Omental fat pad (tissue), 4 donors: Measurements from ENCODE around the gene TPCN2. TPM values are rescaled to one million over a fixed set of nuclear protein-coding genes. Genes with fewer than 3 reads are reported as not detected.

ENCODE experiments used
- ATAC-seq: fragments of 150-250 bp; one replicate; pipeline ENCODE4 v1.9.1; 2016; ENCODE audit warnings: mild to moderate bottlenecking, moderate library complexity; ENCODE audit not compliant: low FRiP score
- DNase-seq: peaks from one replicate; pipeline ENCODE4 v3.0.0-alpha.2; 2019; ENCODE audit warnings: low spot score
- total RNA-seq, 4 donors: library from RNA; depleted of rRNA; stranded (reverse); fragments of >200 nt; gene quantifications; one replicate each; pipeline ENCODE4 v1.1.0, GENCODE V29; 2016
- TF ChIP-seq, protein P1 (sequence below), 3 donors: fragments of 450-650 bp; IDR thresholded peaks; one replicate each; pipeline ENCODE4 v1.5.1; 2016 to 2017; ENCODE audit warnings: antibody characterized with exemption in 3 of 3, mild to moderate bottlenecking in 3 of 3, moderate library complexity in 2 of 3

TPCN2 gene
- total RNA-seq, 4 donors from 2014 or later = 11.8 to 23.3 (median 15.4) TPM

DNA sequence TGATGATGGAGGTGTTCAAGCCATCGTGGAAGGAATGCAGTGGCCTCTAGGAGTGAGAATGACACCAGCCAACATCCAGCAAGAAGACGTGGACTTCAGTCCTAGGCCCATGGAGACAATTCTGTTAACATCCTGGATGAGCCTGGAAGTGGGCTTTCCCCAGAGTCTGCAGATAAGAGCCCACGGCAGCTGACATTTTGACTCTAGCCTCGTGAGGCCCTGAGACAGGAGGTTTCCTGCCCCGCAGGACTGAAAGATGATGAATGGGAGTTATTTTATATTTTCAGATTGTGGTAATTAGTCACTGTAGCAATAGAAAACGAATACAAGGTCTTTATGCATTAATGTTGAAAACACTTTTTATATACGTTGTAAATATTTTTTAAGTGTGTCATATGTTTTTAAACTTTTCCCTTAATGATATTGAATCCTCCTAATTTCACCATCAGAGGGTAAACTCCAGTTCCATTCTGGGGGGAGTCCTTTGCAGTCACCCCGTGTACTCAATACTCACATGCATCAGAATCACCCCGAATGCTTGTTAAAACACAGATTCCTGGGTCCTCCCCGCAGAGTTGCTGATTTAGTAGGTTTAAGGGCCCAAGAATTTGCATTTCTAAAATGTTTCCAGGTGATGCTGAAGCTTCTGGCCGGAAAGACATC lies 570 bp upstream of the TPCN2 start:
- ATAC-seq = no peak
- TF ChIP-seq, protein P1, sequence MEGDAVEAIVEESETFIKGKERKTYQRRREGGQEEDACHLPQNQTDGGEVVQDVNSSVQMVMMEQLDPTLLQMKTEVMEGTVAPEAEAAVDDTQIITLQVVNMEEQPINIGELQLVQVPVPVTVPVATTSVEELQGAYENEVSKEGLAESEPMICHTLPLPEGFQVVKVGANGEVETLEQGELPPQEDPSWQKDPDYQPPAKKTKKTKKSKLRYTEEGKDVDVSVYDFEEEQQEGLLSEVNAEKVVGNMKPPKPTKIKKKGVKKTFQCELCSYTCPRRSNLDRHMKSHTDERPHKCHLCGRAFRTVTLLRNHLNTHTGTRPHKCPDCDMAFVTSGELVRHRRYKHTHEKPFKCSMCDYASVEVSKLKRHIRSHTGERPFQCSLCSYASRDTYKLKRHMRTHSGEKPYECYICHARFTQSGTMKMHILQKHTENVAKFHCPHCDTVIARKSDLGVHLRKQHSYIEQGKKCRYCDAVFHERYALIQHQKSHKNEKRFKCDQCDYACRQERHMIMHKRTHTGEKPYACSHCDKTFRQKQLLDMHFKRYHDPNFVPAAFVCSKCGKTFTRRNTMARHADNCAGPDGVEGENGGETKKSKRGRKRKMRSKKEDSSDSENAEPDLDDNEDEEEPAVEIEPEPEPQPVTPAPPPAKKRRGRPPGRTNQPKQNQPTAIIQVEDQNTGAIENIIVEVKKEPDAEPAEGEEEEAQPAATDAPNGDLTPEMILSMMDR (IDR thresholded peaks at IDR 0.05) = no peak

DNA sequence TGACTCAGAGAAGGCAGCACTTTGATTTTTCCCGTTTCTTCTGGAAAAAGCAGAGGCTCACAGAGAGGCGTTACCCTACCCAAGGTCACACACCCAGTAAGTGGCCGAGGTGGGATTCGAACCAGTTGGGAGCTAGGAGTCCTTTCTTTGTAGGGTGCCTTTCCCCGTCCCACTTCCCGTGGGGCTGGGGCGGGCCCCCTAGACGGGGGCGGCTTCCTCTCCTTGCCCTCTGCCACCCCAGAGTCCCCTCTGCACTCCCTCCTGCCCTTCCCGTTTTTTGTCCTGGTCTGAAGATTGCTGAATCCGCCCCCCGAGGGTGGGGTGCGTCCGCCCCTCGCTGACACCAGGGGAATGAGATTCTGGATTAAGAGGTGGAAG lies 747 bp downstream of the TPCN2 start:
- DNase-seq = no peak
- TF ChIP-seq, protein P1 (IDR thresholded peaks at IDR 0.05) = no peak
- ATAC-seq = no peak

More for the DNA sequence above, 570 bp upstream of the TPCN2 start:
- DNase-seq = no peak

DNA sequence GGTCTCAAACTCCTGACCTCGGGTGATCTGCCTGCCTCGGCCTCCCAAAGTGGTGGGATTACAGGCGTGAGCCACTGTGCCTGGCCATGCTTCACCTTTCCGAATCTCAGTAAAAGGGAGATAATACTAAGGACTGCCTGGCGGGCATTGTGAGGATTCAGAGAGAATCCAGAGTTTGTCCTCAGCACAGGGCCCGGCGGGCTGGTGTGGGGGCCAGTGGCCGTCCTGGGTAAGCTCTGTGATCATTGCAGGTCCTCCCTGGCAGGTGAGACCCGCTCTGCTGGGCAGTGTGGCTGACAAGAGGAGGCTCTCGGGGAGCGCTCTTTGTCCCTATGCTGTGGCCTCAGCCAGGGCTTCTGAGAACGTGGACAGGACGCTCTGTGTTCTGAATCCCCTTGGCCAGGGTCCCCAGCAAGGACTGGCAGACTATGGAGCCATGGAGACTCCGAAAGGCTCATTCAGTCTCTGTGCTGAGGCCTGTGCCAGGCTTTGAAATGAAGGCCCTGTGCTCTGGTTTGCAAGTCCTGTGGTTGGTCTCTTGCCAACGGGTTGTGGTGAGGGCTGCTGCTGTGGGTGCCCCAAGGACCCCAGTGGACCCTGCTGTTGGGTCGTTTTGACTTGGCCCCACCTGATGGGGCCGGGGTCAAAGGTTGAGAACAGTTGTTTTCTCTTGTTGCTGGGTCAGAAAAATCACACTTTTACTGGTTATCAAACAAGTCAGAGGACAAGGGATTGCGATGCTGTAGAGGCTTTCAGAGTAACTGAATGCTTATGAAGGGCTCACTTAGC lies 2.1 kb downstream of the TPCN2 start:
- ATAC-seq (no peak), DNase-seq (no peak)
- TF ChIP-seq, protein P1 (IDR thresholded peaks at IDR 0.05) = no peak

DNA sequence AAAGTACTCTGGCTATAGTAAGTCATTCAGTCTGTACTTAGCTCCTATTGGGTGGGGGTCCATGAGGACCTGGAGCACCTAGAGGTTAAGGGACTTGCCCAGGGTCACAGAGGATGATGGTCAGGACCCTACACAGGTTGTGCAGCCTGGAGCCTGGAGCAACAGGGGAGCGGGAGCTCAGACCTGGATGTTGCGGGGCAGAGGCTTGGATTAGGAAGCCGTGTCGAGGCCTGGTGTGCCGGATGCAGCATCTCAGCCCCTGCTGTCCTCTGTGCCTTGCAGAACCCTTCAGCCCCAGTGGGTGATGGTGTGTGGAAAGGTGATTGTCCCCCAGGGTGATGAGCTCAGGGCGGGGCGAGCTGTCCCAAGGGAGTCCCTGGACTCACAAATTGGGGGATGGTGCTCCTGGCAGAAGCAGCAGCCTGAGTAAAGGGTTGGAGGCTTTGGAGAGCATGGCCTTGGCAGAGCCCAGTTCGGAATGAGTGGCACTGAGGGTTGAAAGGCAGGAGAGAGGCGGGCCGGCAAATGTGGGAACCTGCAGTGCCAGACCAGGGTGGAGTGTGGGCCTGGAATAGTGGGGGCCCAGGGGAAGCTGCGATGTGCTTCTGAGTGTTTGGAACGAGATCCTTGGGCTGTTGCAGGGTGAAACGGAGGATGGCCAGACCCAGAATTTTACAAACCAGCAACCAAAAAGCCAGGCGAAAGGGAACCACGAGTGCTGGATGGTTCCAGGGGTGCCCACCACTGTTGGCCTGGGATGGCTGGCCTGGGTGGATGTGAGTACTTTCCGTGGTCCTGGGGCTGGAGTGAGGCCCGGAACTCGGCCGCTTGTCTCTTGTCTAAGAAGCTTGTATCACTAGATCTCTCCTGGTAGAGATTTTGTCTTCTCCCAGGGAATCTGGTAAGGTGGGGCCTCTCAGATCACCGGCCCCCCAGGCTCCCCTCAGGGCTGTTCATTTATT lies 2.9 kb downstream of the TPCN2 start:
- DNase-seq (no peak), ATAC-seq (no peak)
- TF ChIP-seq, protein P1 (IDR thresholded peaks at IDR 0.05) = no peak

DNA sequence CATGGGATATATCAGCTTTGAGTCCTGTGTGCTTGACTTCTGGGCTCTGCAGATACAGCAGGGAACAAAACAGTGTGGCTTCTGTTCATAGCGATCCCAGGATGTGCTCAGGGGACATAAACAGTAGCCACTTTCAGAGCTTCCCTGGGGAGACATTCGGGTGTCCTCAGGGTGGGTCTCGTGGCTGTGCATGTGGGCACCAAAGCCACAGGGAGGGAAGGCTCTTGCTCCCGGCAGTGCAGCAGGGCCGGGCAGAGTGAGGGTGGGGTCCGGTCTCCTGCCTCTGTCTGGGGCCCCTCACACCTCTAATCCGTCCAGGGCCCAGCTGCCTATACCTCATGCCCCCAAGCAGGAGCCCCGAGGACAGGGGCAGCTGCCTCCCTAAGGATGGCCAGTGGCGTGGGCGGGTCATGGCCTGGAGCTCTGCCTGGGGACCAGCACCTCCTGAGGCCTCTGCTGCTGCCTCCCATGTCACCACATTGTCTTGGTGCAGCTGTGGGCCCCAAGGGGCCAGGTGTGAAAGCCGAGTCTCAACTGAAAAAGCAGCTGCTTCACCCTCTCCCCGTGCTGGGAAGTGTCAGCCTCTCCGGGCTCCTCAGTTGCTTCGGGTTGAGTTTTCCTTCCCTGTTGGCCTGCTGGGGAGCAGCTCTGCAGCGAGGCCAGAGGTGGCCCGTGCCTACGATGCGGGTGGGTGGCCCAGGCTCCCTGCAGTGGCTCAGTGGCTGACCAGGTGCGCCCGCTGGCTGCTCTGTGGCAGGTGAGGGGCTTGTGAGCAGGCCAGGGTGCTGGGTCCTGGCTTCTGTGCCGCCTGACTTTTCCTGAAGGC lies 3.8 kb downstream of the TPCN2 start:
- ATAC-seq (no peak), DNase-seq (no peak)
- TF ChIP-seq, protein P1 (IDR thresholded peaks at IDR 0.05) = no peak

DNA sequence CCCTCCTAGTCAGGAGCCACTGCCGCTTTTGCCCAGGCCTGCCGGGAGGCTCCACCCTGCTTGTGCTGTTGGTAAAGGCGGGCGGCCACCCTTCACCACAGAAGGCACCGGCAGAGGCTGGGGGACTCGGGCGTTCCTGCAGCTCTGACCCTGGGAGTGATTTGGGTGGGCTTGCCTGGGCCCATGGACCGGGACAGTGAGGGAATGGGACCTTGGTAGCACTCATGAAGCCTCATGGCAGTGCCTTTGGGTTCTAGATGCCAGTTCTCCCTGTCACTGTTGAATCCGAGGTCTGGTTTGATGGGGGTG lies 4.4 kb downstream of the TPCN2 start:
- DNase-seq (no peak), ATAC-seq (no peak)
- TF ChIP-seq, protein P1 (IDR thresholded peaks at IDR 0.05) = no peak
